Astrocyte (in vitro differentiated cells and primary cell): ENCODE results near the gene MMP19.

Experiments used
- CTCF ChIP-seq: IDR thresholded peaks from 2 replicates; pipeline ENCODE4 v1.5.1; 2011; ENCODE audit warnings: low read depth, mild to moderate bottlenecking, inconsistent platforms, low read length, moderate library complexity; ENCODE audit not compliant: insufficient read depth
- EZH2 ChIP-seq: IDR thresholded peaks from 2 replicates; pipeline ENCODE4 v1.6.1; 2012; ENCODE audit warnings: mild to moderate bottlenecking, low read length, inconsistent platforms; ENCODE audit not compliant: insufficient read depth

GRCh38 chr12:55839345-55840140, 3.2 kb downstream of the MMP19 start:
- no peak for TF ChIP-seq CTCF
- TF ChIP-seq EZH2, result no peak
